Vagina (tissue), 2 donors: ENCODE measurements around the gene OR4A5. TPM values are rescaled to one million over a fixed set of nuclear protein-coding genes. Genes with fewer than 3 reads are reported as not detected.
"Not testable (repeated sequence)": the region's sequence is repeated elsewhere in the genome, so short reads cannot be mapped to it uniquely, and the experiment has no call there.

Source experiments
- DNase-seq, 2 donors: peaks; one replicate each; pipeline ENCODE4 v3.0.0-alpha.2; 2017; ENCODE audit errors: extremely low spot score in 2 of 2
- H3K27ac ChIP-seq: fragments of 200-600 bp; sonication (generic); one replicate; pipeline ENCODE4 v1.5.1; 2019
- H3K27me3 ChIP-seq: fragments of 200-600 bp; sonication (generic); one replicate; pipeline ENCODE4 v1.5.1; 2019
- H3K36me3 ChIP-seq, 2 donors: fragments of 200-600 bp; sonication (generic); one replicate each; pipeline ENCODE4 v1.5.1; 2017 to 2019
- H3K4me1 ChIP-seq: fragments of 200-600 bp; sonication (generic); one replicate; pipeline ENCODE4 v1.5.1; 2019
- H3K4me3 ChIP-seq, 2 donors: fragments of 200-600 bp; sonication (generic); 1 replicate in 1 of 2; 2 replicates in 1 of 2; pipeline ENCODE4 v1.5.1; 2016 to 2019
- H3K9me3 ChIP-seq: fragments of 200-600 bp; sonication (generic); one replicate; pipeline ENCODE4 v1.5.1; 2019
- intact Hi-C: fragments of 100-400 bp; cut with DNase I; formaldehyde crosslinking; loops from one replicate; pipeline ENCODE4 v1.15.1; 2023
- total RNA-seq: library from RNA; depleted of rRNA; stranded (reverse); fragments of >200 nt; gene quantifications from one replicate; pipeline ENCODE4 v1.2.3, GENCODE V29; 2016

The OR4A5 gene, protein sequence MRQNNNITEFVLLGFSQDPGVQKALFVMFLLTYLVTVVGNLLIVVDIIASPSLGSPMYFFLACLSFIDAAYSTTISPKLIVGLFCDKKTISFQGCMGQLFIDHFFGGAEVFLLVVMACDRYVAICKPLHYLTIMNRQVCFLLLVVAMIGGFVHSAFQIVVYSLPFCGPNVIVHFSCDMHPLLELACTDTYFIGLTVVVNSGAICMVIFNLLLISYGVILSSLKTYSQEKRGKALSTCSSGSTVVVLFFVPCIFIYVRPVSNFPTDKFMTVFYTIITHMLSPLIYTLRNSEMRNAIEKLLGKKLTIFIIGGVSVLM
- not detected for total RNA-seq

DNA sequence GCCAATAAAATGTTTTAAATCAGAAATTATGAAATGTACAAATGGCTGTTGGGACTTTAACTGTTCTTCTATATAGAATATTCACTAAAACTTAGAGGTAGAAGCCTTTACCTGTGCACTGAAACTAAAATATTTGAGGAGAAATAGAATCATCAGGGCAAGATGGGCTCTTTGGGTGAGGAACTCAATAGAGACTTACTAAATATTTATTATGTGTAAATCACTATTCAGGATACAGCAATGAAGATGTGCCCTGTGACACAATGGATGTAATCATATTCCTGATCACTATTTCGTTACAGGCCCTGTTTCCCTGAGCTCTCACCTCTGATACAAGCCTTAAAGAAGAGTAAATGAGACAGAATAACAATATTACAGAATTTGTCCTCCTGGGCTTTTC is at the start of gene OR4A5:
Gene OR4A5 (plus strand): TSS at position 301 of the 400 bp plus-strand sequence. CDS start 53 bp downstream, at position 354.
- H3K27ac ChIP-seq, DNase-seq, H3K4me3 ChIP-seq, H3K4me1 ChIP-seq, H3K9me3 ChIP-seq, H3K27me3 ChIP-seq, intact Hi-C loops, H3K36me3 ChIP-seq: not testable (repeated sequence)

DNA sequence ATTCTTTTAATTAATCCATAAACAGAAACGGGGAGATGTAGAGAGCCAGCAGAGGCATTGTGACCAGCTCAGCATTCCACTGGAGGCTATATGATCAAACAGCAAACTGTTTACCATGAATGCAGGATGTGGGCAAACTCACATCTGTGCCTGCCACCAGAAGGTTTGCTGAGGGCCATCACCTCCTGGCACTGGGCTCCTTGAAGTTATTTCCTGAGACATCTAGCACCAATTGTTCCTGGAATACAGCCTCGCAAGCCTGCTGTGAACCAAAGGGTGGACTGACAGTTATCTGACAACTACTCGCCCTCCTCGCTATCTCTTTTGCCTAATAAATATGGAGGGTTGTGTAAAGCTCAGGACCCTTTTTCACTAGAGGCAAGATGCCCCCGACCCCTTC is 13.5 kb downstream of the OR4A5 start:
- DNase-seq, H3K27ac ChIP-seq, intact Hi-C loops, H3K36me3 ChIP-seq, H3K9me3 ChIP-seq, H3K4me1 ChIP-seq, H3K27me3 ChIP-seq, H3K4me3 ChIP-seq: not testable (repeated sequence)

Other genes with a start within 250 kb of the OR4A5 start
- gene OR4C46, start 102.8 kb upstream of the OR4A5 start, total RNA-seq: not detected